Measurements from ENCODE around the gene CFAP251.
"Not testable (repeated sequence)": the region's sequence is repeated elsewhere in the genome, so short reads cannot be mapped to it uniquely, and the experiment has no call there.

Gene CFAP251

GRCh38 chr12:122028165-122028904 lies 109.9 kb downstream of the CFAP251 start:
- no peak for DNase-seq (ENCODE audit: low read depth, low spot score)

- no peak for DNase-seq (ENCODE audit: low read depth, low spot score)
Measured at GRCh38 chr12:122028905-122029560, 110.6 kb downstream of the CFAP251 start.

GRCh38 chr12:122029620-122030423 lies 111.4 kb downstream of the CFAP251 start:
- DNase-seq (ENCODE audit: low read depth, low spot score) = no peak

GRCh38 chr12:122030424-122031035 lies 112.1 kb downstream of the CFAP251 start:
- no peak for DNase-seq (ENCODE audit: low read depth, low spot score)

GRCh38 chr12:122031342-122032216 lies 113.2 kb downstream of the CFAP251 start:
- peak; percentile 10 for DNase-seq (ENCODE audit: low read depth, low spot score)

- no peak for DNase-seq (ENCODE audit: low read depth, low spot score)
Measured at GRCh38 chr12:122032580-122032979, 114.2 kb downstream of the CFAP251 start.

- DNase-seq (ENCODE audit: low read depth, low spot score) = no peak
Measured at GRCh38 chr12:122035292-122035691, 116.9 kb downstream of the CFAP251 start.

- DNase-seq (ENCODE audit: low read depth, low spot score) = no peak
Measured at GRCh38 chr12:122036153-122036552, 117.8 kb downstream of the CFAP251 start.

- no peak for DNase-seq (ENCODE audit: low read depth, low spot score)
Measured at GRCh38 chr12:122040579-122041386, 122.4 kb downstream of the CFAP251 start.

- not testable (repeated sequence) for DNase-seq (ENCODE audit: low read depth, low spot score)
Measured at GRCh38 chr12:122041458-122041857, 123.1 kb downstream of the CFAP251 start.

- no peak for DNase-seq (ENCODE audit: low read depth, low spot score)
Measured at GRCh38 chr12:122042910-122043309, 124.5 kb downstream of the CFAP251 start.

GRCh38 chr12:122043476-122043875 lies 125.1 kb downstream of the CFAP251 start:
- DNase-seq (ENCODE audit: low read depth, low spot score) = no peak

- DNase-seq (ENCODE audit: low read depth, low spot score) = no peak
Measured at GRCh38 chr12:122045262-122045661, 126.9 kb downstream of the CFAP251 start.

GRCh38 chr12:122046145-122046544 lies 127.8 kb downstream of the CFAP251 start:
- no peak for DNase-seq (ENCODE audit: low read depth, low spot score)

GRCh38 chr12:122048151-122048550 lies 129.8 kb downstream of the CFAP251 start:
- no peak for DNase-seq (ENCODE audit: low read depth, low spot score)

- DNase-seq (ENCODE audit: low read depth, low spot score) = no peak
Measured at GRCh38 chr12:122049827-122050226, 131.4 kb downstream of the CFAP251 start.

GRCh38 chr12:122050706-122051105 lies 132.3 kb downstream of the CFAP251 start:
- no peak for DNase-seq (ENCODE audit: low read depth, low spot score)

GRCh38 chr12:122051231-122051876 lies 133.0 kb downstream of the CFAP251 start:
- no peak for DNase-seq (ENCODE audit: low read depth, low spot score)

GRCh38 chr12:122052285-122052684 lies 133.9 kb downstream of the CFAP251 start:
- DNase-seq (ENCODE audit: low read depth, low spot score) = no peak
